Endothelial cell of umbilical vein (primary cell): Measurements from ENCODE around the gene TBCD. TPM values are rescaled to one million over a fixed set of nuclear protein-coding genes. Genes with fewer than 3 reads are reported as not detected.
"Not testable (repeated sequence)": the region's sequence is repeated elsewhere in the genome, so short reads cannot be mapped to it uniquely, and the experiment has no call there.

Experiments used
- BruUV-seq: library from RNA; stranded (reverse); fragments of 400-500 nt; replicated peaks from 2 replicates; lab custom pipeline; 2021; lab: Mats Ljungman, UMichigan
- CTCF ChIA-PET: fragments of 300-600, 350-600 bp; sonication (Branson Sonifier 250); formaldehyde crosslinking; loops from one replicate; lab custom pipeline; 2021; ENCODE audit warnings: antibody characterized with exemption, inconsistent platforms; lab: Charles Lee
- POLR2A ChIA-PET: fragments of 300-600, 350-600 bp; sonication (Branson Sonifier 250); formaldehyde crosslinking; loops from one replicate; lab custom pipeline; 2021; ENCODE audit warnings: antibody characterized with exemption, inconsistent platforms; lab: Charles Lee
- DNase-seq: peaks from one replicate; pipeline ENCODE4 v3.0.0-alpha.2; 2011; ENCODE audit warnings: low read depth, low spot score
- FAIRE-seq: peaks from 2 replicates; lab custom pipeline; 2011; peaks lifted over from hg19 to GRCh38; lab: Jason Lieb, UNC
- H2AFZ ChIP-seq: 2 replicates; pipeline ENCODE4 v1.6.0; 2012; ENCODE audit warnings: low read depth, low read length, control low read depth, inconsistent platforms
- H3K27ac ChIP-seq: 2 replicates; pipeline ENCODE4 v1.5.1; 2011; ENCODE audit warnings: low read depth, mild to moderate bottlenecking, control low read depth, low read length, moderate library complexity; ENCODE audit not compliant: insufficient read depth
- H3K27me3 ChIP-seq, 2 experiments: 2 replicates each; pipeline versions ENCODE4 v1.6.0 to v1.6.1; 2011; ENCODE audit warnings: low read length in 2 of 2, mixed read lengths in 1 of 2; ENCODE audit not compliant: control insufficient read depth in 2 of 2, insufficient read depth in 2 of 2
- H3K36me3 ChIP-seq, 2 experiments: 2 replicates in 1 of 2; 3 replicates in 1 of 2; pipeline ENCODE4 v1.5.1; 2011; ENCODE audit warnings: low read length in 2 of 2, mild to moderate bottlenecking in 1 of 2, moderate library complexity in 1 of 2; ENCODE audit not compliant: control insufficient read depth in 2 of 2, insufficient read depth in 2 of 2; ENCODE audit errors: extremely low read depth in 1 of 2
- H3K4me1 ChIP-seq: 3 replicates; pipeline ENCODE4 v1.5.1; 2011; ENCODE audit warnings: mild to moderate bottlenecking, low read length; ENCODE audit not compliant: control insufficient read depth, insufficient read depth; ENCODE audit errors: extremely low read depth
- H3K4me2 ChIP-seq: 2 replicates; pipeline ENCODE4 v1.6.1; 2011; ENCODE audit warnings: low read length, control low read depth, mixed read lengths; ENCODE audit not compliant: insufficient read depth
- H3K4me3 ChIP-seq, 3 experiments: fragments of 200-600 bp in 1 of 3; sonication (generic), shearing (Covaris generic) in 1 of 3; replicated peaks in 1 of 3; 2 replicates each; pipeline ENCODE4 v1.5.1; 2011 to 2016; ENCODE audit warnings: control low read depth in 3 of 3, low read length in 3 of 3, mild to moderate bottlenecking in 2 of 3, inconsistent platforms in 1 of 3, low read depth in 1 of 3, moderate library complexity in 1 of 3; ENCODE audit not compliant: insufficient read depth in 1 of 3
- H3K79me2 ChIP-seq: 2 replicates; pipeline ENCODE4 v1.6.0; 2012; ENCODE audit warnings: low read length, inconsistent platforms; ENCODE audit not compliant: control insufficient read depth, insufficient read depth
- H3K9ac ChIP-seq: replicated peaks from 2 replicates; pipeline ENCODE3; 2011; ENCODE audit warnings: low read length, control low read depth; ENCODE audit not compliant: insufficient read depth; ENCODE audit errors: extremely low read depth
- H3K9me1 ChIP-seq: replicated peaks from 3 replicates; pipeline ENCODE4 v1.6.0; 2011; ENCODE audit warnings: mild to moderate bottlenecking, low read length; ENCODE audit not compliant: control insufficient read depth, insufficient read depth; ENCODE audit errors: extremely low read depth
- H3K9me3 ChIP-seq: replicated peaks from 2 replicates; pipeline ENCODE4 v1.5.1; 2012; ENCODE audit warnings: low read length, inconsistent platforms; ENCODE audit not compliant: control insufficient read depth, insufficient read depth
- H4K20me1 ChIP-seq: replicated peaks from 2 replicates; pipeline ENCODE3; 2011; ENCODE audit warnings: mild to moderate bottlenecking, low read length; ENCODE audit not compliant: control insufficient read depth, insufficient read depth; ENCODE audit errors: extremely low read depth
- CTCF ChIP-seq, 2 donors: IDR thresholded peaks; 1 replicate in 1 of 2; 2 replicates in 1 of 2; pipeline ENCODE4 v1.5.1; 2011; ENCODE audit warnings: low read length in 2 of 2, mild to moderate bottlenecking in 2 of 2, moderate library complexity in 2 of 2, control low read depth in 1 of 2, inconsistent platforms in 1 of 2, low read depth in 1 of 2; ENCODE audit not compliant: insufficient read depth in 1 of 2; ENCODE audit errors: extremely low read depth in 1 of 2
- EZH2 ChIP-seq: IDR thresholded peaks from 2 replicates; pipeline ENCODE4 v1.6.1; 2012; ENCODE audit warnings: borderline replicate concordance, low read depth, mild to moderate bottlenecking, moderate library complexity, low read length, inconsistent platforms; ENCODE audit not compliant: severe bottlenecking
- FOS ChIP-seq: IDR thresholded peaks from 2 replicates; pipeline ENCODE4 v1.6.1; 2011; ENCODE audit warnings: mild to moderate bottlenecking, low read length, moderate library complexity, borderline replicate concordance; ENCODE audit not compliant: insufficient read depth
- GATA2 ChIP-seq: IDR thresholded peaks from 2 replicates; pipeline ENCODE4 v1.7.0; 2011; ENCODE audit warnings: low read depth, mild to moderate bottlenecking, moderate library complexity, mixed read lengths, low read length; ENCODE audit not compliant: insufficient read length, insufficient read depth
- JUN ChIP-seq: IDR thresholded peaks from 2 replicates; pipeline ENCODE4 v1.6.1; 2011; ENCODE audit warnings: borderline replicate concordance, low read depth; ENCODE audit not compliant: insufficient read length, insufficient read depth
- MAX ChIP-seq: IDR thresholded peaks from 2 replicates; pipeline ENCODE4 v1.6.1; 2011; ENCODE audit not compliant: insufficient read depth, insufficient read length
- MYC ChIP-seq: IDR thresholded peaks from one replicate; pipeline ENCODE4 v1.6.1; 2011; ENCODE audit warnings: mild to moderate bottlenecking, low read depth, low read length
- POLR2A ChIP-seq: IDR thresholded peaks from 2 replicates; pipeline ENCODE4 v1.6.1; 2012; ENCODE audit warnings: low read depth, mild to moderate bottlenecking, control low read depth, low read length
- POLR2AphosphoS5 ChIP-seq: IDR thresholded peaks from 2 replicates; pipeline ENCODE4 v1.6.1; 2012; ENCODE audit warnings: low read depth, mild to moderate bottlenecking, control low read depth, low read length, moderate library complexity; ENCODE audit not compliant: insufficient read depth
- dilution Hi-C: fragments of 300-500 bp; cut with MboI; formaldehyde crosslinking; loops from one replicate; pipeline ENCODE4 v1.15.0; 2019; ENCODE audit warnings: low sequenced_read_pairs; ENCODE audit not compliant: extremely low pct_ligation_motif_present
- intact Hi-C: fragments of 100-400 bp; cut with micrococcal nuclease; formaldehyde crosslinking; loops from one replicate; pipeline ENCODE4 v1.10.0; 2022
- polyA plus RNA-seq, 4 experiments: library from polyadenylated mRNA; depleted of rRNA in 3 of 4; stranded (reverse) in 3 of 4; unstranded in 1 of 4; fragments of >200 nt; gene quantifications; 2 replicates each; pipeline versions ENCODE4 v1.2.1 to v1.2.3, GENCODE V29; 2011 to 2012; ENCODE audit warnings: missing spikeins in 1 of 4
- total RNA-seq: library from RNA; stranded (reverse); gene quantifications from 2 replicates; pipeline ENCODE4 v1.2.3, GENCODE V29; 2021

The TBCD gene
- total and polyA plus RNA-seq, 2 donors (not counting 3 experiments of a cell fraction or from before 2014, with no cell fraction given), result 121 to 145 TPM

DNA sequence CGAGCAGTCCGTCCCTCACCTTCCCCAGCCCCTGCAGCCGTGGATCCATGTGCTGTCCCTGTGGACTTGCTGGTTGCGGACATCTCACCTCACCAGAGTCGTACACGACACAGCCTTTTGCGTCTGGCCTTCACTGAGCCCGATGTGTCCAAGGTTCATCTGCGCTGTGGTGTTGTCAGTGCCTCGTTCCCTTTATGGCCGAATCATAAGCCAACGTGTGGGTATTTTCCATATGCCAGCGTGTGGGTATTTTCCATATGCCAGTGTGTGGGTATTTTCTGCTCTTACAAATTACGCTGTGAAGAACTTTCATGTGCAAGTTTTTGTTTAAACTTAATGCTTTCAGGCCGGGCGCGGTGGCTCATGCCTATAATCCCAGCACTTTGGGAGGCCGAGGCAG, 31.6 kb downstream of the TBCD start:
- intact Hi-C loops, result loop anchor here (5.0 kb wide), 1 partner anchor 179 kb away; no protein-coding TSS in a partner anchor
- POLR2A ChIA-PET, result no interaction called here
- H3K36me3 ChIP-seq, result peaks cover 2 to 5% of the 10 kb centered on the region in 2 experiments
- BruUV-seq, result no TSS peak
- H3K4me2 ChIP-seq, result no peak overlapping the region
- no peaks in the 10 kb centered on the region for H3K79me2 ChIP-seq
- H3K9me3 ChIP-seq, result no peaks in the 10 kb centered on the region
- FAIRE-seq (no peak), DNase-seq (no peak)
- no peaks in the 10 kb centered on the region for H3K9me1 ChIP-seq
- H2AFZ ChIP-seq, result no peak overlapping the region
- H3K4me3 ChIP-seq, result no peak overlapping the region
- no peak overlapping the region for H3K9ac ChIP-seq
- no peaks in the 10 kb centered on the region for H4K20me1 ChIP-seq
- dilution Hi-C loops, result no loop called here
- CTCF ChIA-PET, result interaction anchor here (1.1 kb wide), 1 partner anchor 130 kb away, joined by 3 read pairs; no protein-coding TSS in a partner anchor
- H3K27ac ChIP-seq, result no peak overlapping the region
- no peak for TF ChIP-seq FOS
- TF ChIP-seq POLR2AphosphoS5, result no peak
- TF ChIP-seq JUN, result no peak
- TF ChIP-seq CTCF (IDR thresholded peaks at IDR 0.05; ENCODE audit: extremely low read depth in 1 of 2, insufficient read depth in 1 of 2, low read depth in 1 of 2, low read length in 2 of 2), result no peak
- no peak for TF ChIP-seq MAX
- no peak for TF ChIP-seq MYC
- no peak for TF ChIP-seq POLR2A
- no peak for TF ChIP-seq EZH2
- no peak for TF ChIP-seq GATA2
- no peaks in the 10 kb centered on the region for H3K27me3 ChIP-seq
- H3K4me1 ChIP-seq, result peaks cover 2% of the 10 kb centered on the region

DNA sequence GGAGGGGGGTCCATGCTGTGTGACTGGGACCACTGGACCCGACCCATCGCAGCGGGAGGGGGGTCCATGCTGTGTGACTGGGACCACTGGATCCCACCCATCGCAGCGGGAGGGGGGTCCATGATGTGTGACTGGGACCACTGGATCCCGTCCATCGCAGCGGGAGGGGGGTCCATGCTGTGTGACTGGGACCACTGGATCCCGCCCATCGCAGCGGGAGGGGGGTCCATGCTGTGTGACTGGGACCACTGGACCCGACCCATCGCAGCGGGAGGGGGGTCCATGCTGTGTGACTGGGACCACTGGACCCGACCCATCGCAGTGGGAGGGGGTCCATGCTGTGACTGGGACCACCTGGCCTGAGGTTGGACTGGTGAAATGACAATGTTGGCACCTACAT, 33.7 kb downstream of the TBCD start:
- intact Hi-C loops, FAIRE-seq: not testable (repeated sequence)

More for the DNA sequence above, 33.7 kb downstream of the TBCD start:
- BruUV-seq, CTCF ChIA-PET, DNase-seq, dilution Hi-C loops, H3K27ac ChIP-seq, H3K4me3 ChIP-seq, H4K20me1 ChIP-seq, H3K9me1 ChIP-seq, H3K9me3 ChIP-seq, H3K9ac ChIP-seq, H3K4me2 ChIP-seq, H3K27me3 ChIP-seq, H3K36me3 ChIP-seq, H2AFZ ChIP-seq, H3K79me2 ChIP-seq, POLR2A ChIA-PET, H3K4me1 ChIP-seq: not testable (repeated sequence)
